Caco-2 (cell line): ENCODE measurements around the gene SYT7. TPM values are rescaled to one million over a fixed set of nuclear protein-coding genes. Genes with fewer than 3 reads are reported as not detected.

Source experiments
- BruUV-seq: library from RNA; stranded (reverse); fragments of 400-500 nt; replicated peaks from 2 replicates; lab custom pipeline; 2021; lab: Mats Ljungman, UMichigan
- CTCF ChIA-PET: fragments of 300-600 bp; sonication (Branson Sonifier 250); formaldehyde crosslinking; loops from one replicate; lab custom pipeline; 2022; ENCODE audit warnings: antibody characterized with exemption; lab: Charles Lee
- POLR2A ChIA-PET: fragments of 300-600 bp; sonication (Branson Sonifier 250); formaldehyde crosslinking; loops from one replicate; lab custom pipeline; 2022; ENCODE audit warnings: antibody characterized with exemption; lab: Charles Lee
- DNase-seq, 2 experiments: peaks; one replicate each; pipeline versions ENCODE4 v3.0.0 to v3.0.0-alpha.2; 2020 to 2022
- H3K27me3 ChIP-seq: replicated peaks from 2 replicates; pipeline ENCODE4 v1.6.0; 2011; ENCODE audit warnings: low read length; ENCODE audit not compliant: control insufficient read depth, insufficient read depth
- H3K36me3 ChIP-seq: 2 replicates; pipeline ENCODE4 v1.5.1; 2011; ENCODE audit warnings: low read length; ENCODE audit not compliant: control insufficient read depth, insufficient read depth
- H3K4me1 ChIP-seq: fragments of 250-450 bp; sonication (Bioruptor Pico); 2 replicates; pipeline ENCODE4 v1.5.1; 2020; ENCODE audit warnings: mild to moderate bottlenecking
- H3K4me3 ChIP-seq: 2 replicates; pipeline ENCODE4 v1.5.1; 2011; ENCODE audit warnings: low read depth, mild to moderate bottlenecking, control low read depth, low read length
- H3K9me3 ChIP-seq: fragments of 250-450 bp; sonication (Bioruptor Pico); 2 replicates; pipeline ENCODE4 v1.5.1; 2020; ENCODE audit warnings: mild to moderate bottlenecking, moderate library complexity
- H3K27ac Mint-ChIP-seq: one replicate; pipeline ENCODE4 v1.8.0; 2022; ENCODE audit warnings: mixed read lengths; ENCODE audit not compliant: unreplicated experiment
- H3K27me3 Mint-ChIP-seq: one replicate; pipeline ENCODE4 v1.8.0; 2022; ENCODE audit warnings: mixed read lengths; ENCODE audit not compliant: insufficient read depth, unreplicated experiment
- H3K36me3 Mint-ChIP-seq: one replicate; pipeline ENCODE4 v1.8.0; 2022; ENCODE audit warnings: mild to moderate bottlenecking, mixed read lengths; ENCODE audit not compliant: insufficient read depth, unreplicated experiment
- H3K4me1 Mint-ChIP-seq: one replicate; pipeline ENCODE4 v1.8.0; 2022; ENCODE audit warnings: low read depth, mixed read lengths; ENCODE audit not compliant: unreplicated experiment
- H3K4me3 Mint-ChIP-seq: one replicate; pipeline ENCODE4 v1.8.0; 2022; ENCODE audit warnings: mild to moderate bottlenecking, moderate library complexity, mixed read lengths; ENCODE audit not compliant: unreplicated experiment
- H3K9me3 Mint-ChIP-seq: one replicate; pipeline ENCODE4 v1.8.0; 2022; ENCODE audit warnings: mixed read lengths; ENCODE audit not compliant: unreplicated experiment
- CTCF ChIP-seq, 2 experiments: fragments of 200-600 bp in 1 of 2; IDR thresholded peaks; 1 replicate in 1 of 2; 2 replicates in 1 of 2; pipeline versions ENCODE4 v1.5.1 to v1.8.0; 2011 to 2022; ENCODE audit warnings: antibody characterized with exemption in 1 of 2, control low read depth in 1 of 2, inconsistent platforms in 1 of 2, low read depth in 1 of 2, low read length in 1 of 2, mild to moderate bottlenecking in 1 of 2, moderate library complexity in 1 of 2; ENCODE audit not compliant: insufficient read depth in 1 of 2, severe bottlenecking in 1 of 2, unreplicated experiment in 1 of 2
- intact Hi-C: fragments of 100-400 bp; cut with micrococcal nuclease; formaldehyde crosslinking; loops from one replicate; pipeline ENCODE4 v1.10.0; 2022; ENCODE audit not compliant: unreplicated experiment
- total RNA-seq: library from RNA; stranded (reverse); gene quantifications from 2 replicates; pipeline ENCODE4 v1.2.3, GENCODE V29; 2022

SYT7 gene
- total RNA-seq, 1 experiment from 2014 or later = 33.5 TPM

- Mint-ChIP-seq H3K27ac (no peak overlapping the region), H3K27me3 (no peaks in the 10 kb centered on the region)
Measured at GRCh38 chr11:61580271-61580888, 496 bp downstream of the SYT7 start.

DNA sequence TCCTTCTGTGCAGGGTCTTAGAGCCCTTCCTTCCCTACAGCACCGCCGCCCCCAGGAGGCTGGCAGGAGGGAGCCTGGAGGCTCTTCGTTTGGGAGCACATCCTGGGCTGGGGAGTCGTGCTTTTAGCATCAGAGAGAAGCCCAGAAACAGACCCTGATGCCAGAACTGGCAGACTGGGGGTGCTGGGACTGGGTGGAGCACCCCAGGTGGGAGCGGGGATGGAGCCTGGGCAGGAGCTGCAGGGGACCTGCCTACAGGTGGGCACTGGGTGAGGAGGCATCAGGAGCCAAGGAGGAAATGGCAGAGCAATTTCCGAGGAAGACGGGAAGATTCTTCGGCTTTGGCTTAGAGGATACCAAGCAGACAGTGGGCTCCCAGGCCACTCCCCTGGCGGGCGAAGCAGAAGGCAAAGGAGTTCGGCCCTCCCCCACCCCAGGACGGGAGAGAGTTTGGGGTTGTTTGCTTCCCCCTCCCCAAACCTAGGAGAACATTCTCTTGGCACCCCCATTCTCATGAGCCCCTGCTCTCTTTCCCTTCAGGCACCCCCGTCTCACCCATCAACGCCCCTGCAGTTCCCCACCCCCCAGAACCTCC is 1.1 kb downstream of the SYT7 start:
- peaks cover 6% of the 10 kb centered on the region for H3K36me3 Mint-ChIP-seq
- peak overlapping the region; percentile 70 for H3K4me3 Mint-ChIP-seq
- ChIA-PET CTCF (interaction anchor here (0.7 kb wide), 1 partner anchor 223 kb away, joined by 3 read pairs; no protein-coding TSS in a partner anchor), POLR2A (no interaction called here)
- Histone ChIP-seq H3K4me1 (peaks cover 11% of the 10 kb centered on the region), H3K36me3 (no peaks in the 10 kb centered on the region), H3K9me3 (no peaks in the 10 kb centered on the region), H3K4me3 (peak overlapping the region; percentile 80), H3K27me3 (no peaks in the 10 kb centered on the region)
- TSS peak; percentile 39 for BruUV-seq
- intact Hi-C loops = loop anchor here (2.0 kb wide), 3 partner anchors 29 to 103 kb away; partner anchors contain the start of gene LRRC10B
- H3K27me3 Mint-ChIP-seq = no peaks in the 10 kb centered on the region
- H3K9me3 Mint-ChIP-seq = no peaks in the 10 kb centered on the region
- no peak for TF ChIP-seq CTCF (IDR thresholded peaks at IDR 0.05; ENCODE audit: insufficient read depth in 1 of 2, low read depth in 1 of 2, low read length in 1 of 2, severe bottlenecking in 1 of 2, unreplicated experiment in 1 of 2)
- no peak overlapping the region for H3K27ac Mint-ChIP-seq
- no peak for DNase-seq
- peaks cover 21% of the 10 kb centered on the region for H3K4me1 Mint-ChIP-seq

More at GRCh38 chr11:61580271-61580888, 496 bp downstream of the SYT7 start:
- H3K4me1 Mint-ChIP-seq = peaks cover 21% of the 10 kb centered on the region
- Histone ChIP-seq H3K27me3 (no peaks in the 10 kb centered on the region), H3K36me3 (no peaks in the 10 kb centered on the region), H3K4me3 (peak overlapping the region; percentile 80), H3K4me1 (peaks cover 11% of the 10 kb centered on the region), H3K9me3 (no peaks in the 10 kb centered on the region)
- TF ChIP-seq CTCF (IDR thresholded peaks at IDR 0.05; ENCODE audit: insufficient read depth in 1 of 2, low read depth in 1 of 2, low read length in 1 of 2, severe bottlenecking in 1 of 2, unreplicated experiment in 1 of 2) = no peak
- intact Hi-C loops = loop anchor here (2.0 kb wide), 2 partner anchors 28 to 72 kb away; partner anchors contain the start of gene LRRC10B
- H3K36me3 Mint-ChIP-seq = peaks cover 6% of the 10 kb centered on the region
- POLR2A ChIA-PET = no interaction called here
- peak overlapping the region; percentile 74 for H3K4me3 Mint-ChIP-seq
- CTCF ChIA-PET = interaction anchor here (0.7 kb wide), 1 partner anchor 224 kb away, joined by 3 read pairs; no protein-coding TSS in a partner anchor
- no TSS peak for BruUV-seq
- peak in 1 of 2 experiments; percentile 69 for DNase-seq
- H3K9me3 Mint-ChIP-seq = no peaks in the 10 kb centered on the region

DNA sequence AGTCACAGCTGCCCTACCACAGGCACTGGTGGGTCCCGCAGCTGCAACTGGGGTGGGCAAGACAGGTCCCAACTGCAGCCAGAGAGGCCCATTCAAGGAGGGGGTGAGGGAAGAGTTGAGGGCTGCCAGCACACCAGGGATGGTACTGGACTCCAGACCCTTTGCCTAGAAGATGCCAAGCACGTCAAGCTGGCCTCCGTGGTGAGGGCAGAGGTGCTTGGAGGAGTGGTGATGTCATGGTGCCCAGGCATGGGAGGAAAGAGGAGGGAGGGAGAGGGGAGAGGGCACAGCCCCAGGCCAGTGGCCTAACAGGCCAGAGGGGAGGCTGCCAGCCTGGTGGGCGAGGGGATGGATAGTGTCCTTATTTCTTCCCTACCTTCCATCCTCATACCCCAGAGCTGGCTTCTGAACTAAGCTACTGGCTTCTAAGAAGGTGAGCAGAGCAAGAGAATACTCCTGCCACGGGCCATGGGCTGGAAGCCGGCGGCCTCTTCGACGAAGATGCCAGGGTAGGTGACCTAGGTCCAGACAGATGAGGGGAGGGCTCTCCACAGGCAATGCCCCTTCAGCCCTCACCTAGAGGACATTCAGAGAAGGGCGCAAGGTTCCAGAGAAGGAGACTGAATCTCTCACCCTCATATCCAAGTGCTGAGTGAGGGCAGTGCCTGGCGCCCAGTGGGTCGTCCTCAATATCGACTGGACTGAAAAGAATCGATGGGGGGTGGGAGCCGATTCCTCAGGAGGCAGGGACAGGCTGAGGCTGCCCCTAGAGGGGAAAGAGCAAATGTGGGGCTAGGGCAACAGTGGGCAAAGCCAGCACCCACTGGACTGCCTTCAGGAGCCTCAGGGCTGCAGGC is 1.8 kb downstream of the SYT7 start:
- Mint-ChIP-seq H3K27me3 (no peaks in the 10 kb centered on the region), H3K4me3 (peak overlapping the region; percentile 70), H3K27ac (no peak overlapping the region), H3K4me1 (peaks cover 21% of the 10 kb centered on the region), H3K9me3 (no peaks in the 10 kb centered on the region), H3K36me3 (peaks cover 6% of the 10 kb centered on the region)
- no peak for TF ChIP-seq CTCF (IDR thresholded peaks at IDR 0.05; ENCODE audit: insufficient read depth in 1 of 2, low read depth in 1 of 2, low read length in 1 of 2, severe bottlenecking in 1 of 2, unreplicated experiment in 1 of 2)
- ChIA-PET POLR2A (no interaction called here), CTCF (no interaction called here)
- Histone ChIP-seq H3K27me3 (no peaks in the 10 kb centered on the region), H3K4me1 (peaks cover 11% of the 10 kb centered on the region), H3K9me3 (no peaks in the 10 kb centered on the region), H3K36me3 (no peaks in the 10 kb centered on the region), H3K4me3 (no peak overlapping the region)
- no peak for DNase-seq
- intact Hi-C loops = loop anchor here (2.0 kb wide), 1 partner anchor 102 kb away; no protein-coding TSS in a partner anchor
- BruUV-seq = no TSS peak
